SK-N-SH (cell line): ENCODE data around the gene VPS25.

Experiments
- EZH2phosphoT487 ChIP-seq: fragments of 200-600 bp; sonication (generic); IDR thresholded peaks from 2 replicates; pipeline ENCODE4 v1.6.1; 2017; ENCODE audit warnings: low read depth, mixed run types, mild to moderate bottlenecking, antibody characterized with exemption, moderate library complexity, borderline replicate concordance
- ZBTB33 ChIP-seq: IDR thresholded peaks from 2 replicates; pipeline ENCODE4 v1.4.0; 2012; ENCODE audit warnings: low read depth, borderline replicate concordance

- TF ChIP-seq EZH2phosphoT487 (no peak), ZBTB33 (no peak)
These were observed 23.0 kb downstream of the VPS25 start for GRCh38 chr17:42796066-42796758.
